CD8-positive, alpha-beta memory T cell (primary cell): ENCODE data around the gene PROC. TPM values are rescaled to one million over a fixed set of nuclear protein-coding genes. Genes with fewer than 3 reads are reported as not detected.

Source experiments
- CTCF ChIA-PET: fragments of 350-600 bp; sonication (Branson Sonifier 250); formaldehyde crosslinking; loops from one replicate; lab custom pipeline; 2021; ENCODE audit warnings: antibody characterized with exemption; lab: Charles Lee
- POLR2A ChIA-PET: fragments of 350-600 bp; sonication (Branson Sonifier 250); formaldehyde crosslinking; loops from one replicate; lab custom pipeline; 2021; ENCODE audit warnings: antibody characterized with exemption; lab: Charles Lee
- DNase-seq, 5 donors: peaks; one replicate each; pipeline versions ENCODE4 v3.0.0 to v3.0.0-alpha.2; 2020 to 2022; ENCODE audit warnings: mixed read lengths in 1 of 5
- H3K27ac ChIP-seq: one replicate; pipeline ENCODE4 v1.7.0; 2013; ENCODE audit warnings: low read depth, mild to moderate bottlenecking, low read length, moderate library complexity
- H3K27me3 ChIP-seq: 2 replicates; pipeline ENCODE4 v1.7.0; 2013; ENCODE audit warnings: low read length, mild to moderate bottlenecking; ENCODE audit not compliant: insufficient read depth, poor library complexity, severe bottlenecking
- H3K36me3 ChIP-seq: 2 replicates; pipeline ENCODE4 v1.7.0; 2013; ENCODE audit warnings: mild to moderate bottlenecking, low read length, moderate library complexity; ENCODE audit not compliant: insufficient read depth
- H3K4me1 ChIP-seq: 2 replicates; pipeline ENCODE4 v1.7.0; 2013; ENCODE audit warnings: mild to moderate bottlenecking, low read length, moderate library complexity; ENCODE audit not compliant: insufficient read depth
- H3K4me3 ChIP-seq: 2 replicates; pipeline ENCODE4 v1.7.0; 2013; ENCODE audit warnings: mild to moderate bottlenecking, low read length
- H3K9me3 ChIP-seq: 2 replicates; pipeline ENCODE4 v1.7.0; 2013; ENCODE audit warnings: mild to moderate bottlenecking, low read length
- H3K27ac Mint-ChIP-seq, 8 donors: one replicate each; pipeline ENCODE4 v1.8.0; 2020 to 2021; ENCODE audit warnings: mixed read lengths in 8 of 8, mild to moderate bottlenecking in 6 of 8, inconsistent platforms in 3 of 8, moderate library complexity in 3 of 8
- H3K27me3 Mint-ChIP-seq, 2 donors: one replicate each; pipeline ENCODE4 v1.8.0; 2020 to 2021; ENCODE audit warnings: mixed read lengths in 2 of 2, mild to moderate bottlenecking in 1 of 2, moderate library complexity in 1 of 2
- H3K36me3 Mint-ChIP-seq, 3 donors: one replicate each; pipeline ENCODE4 v1.8.0; 2020 to 2021; ENCODE audit warnings: mixed read lengths in 3 of 3, inconsistent platforms in 1 of 3, mild to moderate bottlenecking in 1 of 3
- H3K4me1 Mint-ChIP-seq, 3 donors: one replicate each; pipeline ENCODE4 v1.8.0; 2020 to 2021; ENCODE audit warnings: mixed read lengths in 3 of 3, inconsistent platforms in 1 of 3, mild to moderate bottlenecking in 1 of 3
- H3K4me3 Mint-ChIP-seq, 7 donors: one replicate each; pipeline ENCODE4 v1.8.0; 2020 to 2021; ENCODE audit warnings: mixed read lengths in 7 of 7, mild to moderate bottlenecking in 6 of 7, moderate library complexity in 4 of 7, inconsistent platforms in 2 of 7
- H3K9me3 Mint-ChIP-seq, 5 donors: one replicate each; pipeline ENCODE4 v1.8.0; 2020 to 2022; ENCODE audit warnings: mixed read lengths in 5 of 5, mild to moderate bottlenecking in 3 of 5, moderate library complexity in 2 of 5, inconsistent platforms in 1 of 5
- polyA plus RNA-seq: library from polyadenylated mRNA; unstranded; fragments of 300-500 nt; fragmentation: Illumina TruSeq; gene quantifications from one replicate; pipeline ENCODE4 v1.2.3, GENCODE V29; 2021
- total RNA-seq, 2 experiments: library from RNA; stranded (reverse); gene quantifications; one replicate each; pipeline ENCODE4 v1.2.3, GENCODE V29; 2021

PROC gene
- total and polyA plus RNA-seq, 3 experiments from 2014 or later = 0.13 TPM; not detected in 2

GRCh38 chr2:127423880-127424279 is 5.7 kb downstream of the PROC start:
- no peaks in the 10 kb centered on the region for H3K36me3 ChIP-seq
- ChIA-PET CTCF (interaction anchor here (1.0 to 2.2 kb wide), 2 partner anchors 8 to 10 kb away, joined by 3 to 8 read pairs; no protein-coding TSS in a partner anchor), POLR2A (no interaction called here)
- peaks cover 7 to 19% (median 8%) of the 10 kb centered on the region in 3 donors for H3K4me1 Mint-ChIP-seq
- H3K27ac ChIP-seq = no peak overlapping the region
- H3K27me3 Mint-ChIP-seq = peaks cover 20 to 52% of the 10 kb centered on the region in 2 donors
- DNase-seq = no peak
- H3K4me3 Mint-ChIP-seq = peak overlapping the region in 6 of 7 donors; percentile 4 to 49 (median 26)
- peaks cover 0 to 2% (median 0%) of the 10 kb centered on the region in 3 donors for H3K36me3 Mint-ChIP-seq
- no peaks in the 10 kb centered on the region for H3K27me3 ChIP-seq
- no peak overlapping the region for H3K27ac Mint-ChIP-seq
- no peaks in the 10 kb centered on the region for H3K9me3 ChIP-seq
- no peaks in the 10 kb centered on the region for H3K9me3 Mint-ChIP-seq
- peaks cover 4% of the 10 kb centered on the region for H3K4me1 ChIP-seq
- H3K4me3 ChIP-seq = no peak overlapping the region

- peaks cover 4% of the 10 kb centered on the region for H3K4me1 ChIP-seq
- H3K27ac Mint-ChIP-seq = peak overlapping the region in 2 of 8 donors; percentile 56 to 66
- H3K27me3 Mint-ChIP-seq = peaks cover 20 to 52% of the 10 kb centered on the region in 2 donors
- ChIA-PET CTCF (interaction anchor here (1.0 to 2.2 kb wide), 2 partner anchors 9 to 11 kb away, joined by 3 to 8 read pairs; no protein-coding TSS in a partner anchor), POLR2A (no interaction called here)
- H3K9me3 ChIP-seq = no peaks in the 10 kb centered on the region
- H3K4me1 Mint-ChIP-seq = peaks cover 7 to 19% (median 8%) of the 10 kb centered on the region in 3 donors
- H3K27me3 ChIP-seq = no peaks in the 10 kb centered on the region
- no peaks in the 10 kb centered on the region for H3K36me3 ChIP-seq
- H3K4me3 Mint-ChIP-seq = no peak overlapping the region
- no peak overlapping the region for H3K27ac ChIP-seq
- no peak for DNase-seq
- H3K36me3 Mint-ChIP-seq = peaks cover 0 to 2% (median 0%) of the 10 kb centered on the region in 3 donors
- no peak overlapping the region for H3K4me3 ChIP-seq
- no peaks in the 10 kb centered on the region for H3K9me3 Mint-ChIP-seq
These were observed 6.6 kb downstream of the PROC start for GRCh38 chr2:127424598-127425520.

DNA sequence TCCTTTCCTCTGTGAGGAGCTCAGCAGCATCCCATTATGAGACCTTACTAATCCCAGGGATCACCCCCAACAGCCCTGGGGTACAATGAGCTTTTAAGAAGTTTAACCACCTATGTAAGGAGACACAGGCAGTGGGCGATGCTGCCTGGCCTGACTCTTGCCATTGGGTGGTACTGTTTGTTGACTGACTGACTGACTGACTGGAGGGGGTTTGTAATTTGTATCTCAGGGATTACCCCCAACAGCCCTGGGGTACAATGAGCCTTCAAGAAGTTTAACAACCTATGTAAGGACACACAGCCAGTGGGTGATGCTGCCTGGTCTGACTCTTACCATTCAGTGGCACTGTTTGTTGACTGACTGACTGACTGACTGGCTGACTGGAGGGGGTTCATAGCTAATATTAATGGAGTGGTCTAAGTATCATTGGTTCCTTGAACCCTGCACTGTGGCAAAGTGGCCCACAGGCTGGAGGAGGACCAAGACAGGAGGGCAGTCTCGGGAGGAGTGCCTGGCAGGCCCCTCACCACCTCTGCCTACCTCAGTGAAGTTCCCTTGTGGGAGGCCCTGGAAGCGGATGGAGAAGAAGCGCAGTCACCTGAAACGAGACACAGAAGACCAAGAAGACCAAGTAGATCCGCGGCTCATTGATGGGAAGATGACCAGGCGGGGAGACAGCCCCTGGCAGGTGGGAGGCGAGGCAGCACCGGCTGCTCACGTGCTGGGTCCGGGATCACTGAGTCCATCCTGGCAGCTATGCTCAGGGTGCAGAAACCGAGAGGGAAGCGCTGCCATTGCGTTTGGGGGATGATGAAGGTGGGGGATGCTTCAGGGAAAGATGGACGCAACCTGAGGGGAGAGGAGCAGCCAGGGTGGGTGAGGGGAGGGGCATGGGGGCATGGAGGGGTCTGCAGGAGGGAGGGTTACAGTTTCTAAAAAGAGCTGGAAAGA is 7.6 kb downstream of the PROC start:
- ChIA-PET CTCF (interaction anchor here (2.2 kb wide), 1 partner anchor 10 kb away, joined by 8 read pairs; no protein-coding TSS in a partner anchor), POLR2A (no interaction called here)
- no peak for DNase-seq
- Mint-ChIP-seq H3K4me3 (no peak overlapping the region), H3K36me3 (peaks cover 0 to 2% (median 0%) of the 10 kb centered on the region in 3 donors), H3K27ac (peak overlapping the region in 2 of 8 donors; percentile 29 to 76), H3K9me3 (no peaks in the 10 kb centered on the region), H3K27me3 (peaks cover 20 to 45% of the 10 kb centered on the region in 2 donors), H3K4me1 (peaks cover 7 to 19% (median 8%) of the 10 kb centered on the region in 3 donors)
- Histone ChIP-seq H3K27me3 (no peaks in the 10 kb centered on the region), H3K9me3 (no peaks in the 10 kb centered on the region), H3K36me3 (no peaks in the 10 kb centered on the region), H3K4me3 (no peak overlapping the region), H3K4me1 (peaks cover 4% of the 10 kb centered on the region), H3K27ac (no peak overlapping the region)

- no peaks in the 10 kb centered on the region for H3K27me3 ChIP-seq
- H3K27ac ChIP-seq = no peak overlapping the region
- Mint-ChIP-seq H3K9me3 (no peaks in the 10 kb centered on the region), H3K27me3 (peaks cover 15 to 36% of the 10 kb centered on the region in 2 donors), H3K4me1 (peaks cover 7 to 19% (median 8%) of the 10 kb centered on the region in 3 donors), H3K36me3 (peaks cover 0 to 2% (median 0%) of the 10 kb centered on the region in 3 donors), H3K27ac (no peak overlapping the region), H3K4me3 (no peak overlapping the region)
- H3K36me3 ChIP-seq = no peaks in the 10 kb centered on the region
- POLR2A ChIA-PET = no interaction called here
- CTCF ChIA-PET = no interaction called here
- H3K4me3 ChIP-seq = no peak overlapping the region
- H3K9me3 ChIP-seq = no peaks in the 10 kb centered on the region
- H3K4me1 ChIP-seq = peaks cover 4% of the 10 kb centered on the region
- DNase-seq = no peak
These were observed 8.5 kb downstream of the PROC start for GRCh38 chr2:127426501-127427354.

GRCh38 chr2:127427376-127428056 is 9.3 kb downstream of the PROC start:
- Mint-ChIP-seq H3K9me3 (no peaks in the 10 kb centered on the region), H3K27ac (no peak overlapping the region), H3K4me1 (peaks cover 7 to 14% (median 8%) of the 10 kb centered on the region in 3 donors), H3K36me3 (peaks cover 0 to 2% (median 0%) of the 10 kb centered on the region in 3 donors), H3K27me3 (peaks cover 10 to 29% of the 10 kb centered on the region in 2 donors), H3K4me3 (no peak overlapping the region)
- DNase-seq = no peak
- Histone ChIP-seq H3K4me1 (peaks cover 4% of the 10 kb centered on the region), H3K27me3 (no peaks in the 10 kb centered on the region), H3K4me3 (no peak overlapping the region), H3K27ac (no peak overlapping the region), H3K9me3 (no peaks in the 10 kb centered on the region), H3K36me3 (no peaks in the 10 kb centered on the region)
- ChIA-PET CTCF (no interaction called here), POLR2A (no interaction called here)

DNA sequence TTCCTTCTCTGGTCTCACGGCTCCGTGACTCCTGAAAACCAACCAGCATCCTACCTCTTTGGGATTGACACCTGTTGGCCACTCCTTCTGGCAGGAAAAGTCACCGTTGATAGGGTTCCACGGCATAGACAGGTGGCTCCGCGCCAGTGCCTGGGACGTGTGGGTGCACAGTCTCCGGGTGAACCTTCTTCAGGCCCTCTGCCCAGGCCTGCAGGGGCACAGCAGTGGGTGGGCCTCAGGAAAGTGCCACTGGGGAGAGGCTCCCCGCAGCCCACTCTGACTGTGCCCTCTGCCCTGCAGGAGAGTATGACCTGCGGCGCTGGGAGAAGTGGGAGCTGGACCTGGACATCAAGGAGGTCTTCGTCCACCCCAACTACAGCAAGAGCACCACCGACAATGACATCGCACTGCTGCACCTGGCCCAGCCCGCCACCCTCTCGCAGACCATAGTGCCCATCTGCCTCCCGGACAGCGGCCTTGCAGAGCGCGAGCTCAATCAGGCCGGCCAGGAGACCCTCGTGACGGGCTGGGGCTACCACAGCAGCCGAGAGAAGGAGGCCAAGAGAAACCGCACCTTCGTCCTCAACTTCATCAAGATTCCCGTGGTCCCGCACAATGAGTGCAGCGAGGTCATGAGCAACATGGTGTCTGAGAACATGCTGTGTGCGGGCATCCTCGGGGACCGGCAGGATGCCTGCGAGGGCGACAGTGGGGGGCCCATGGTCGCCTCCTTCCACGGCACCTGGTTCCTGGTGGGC is 10.0 kb downstream of the PROC start:
- no peak for DNase-seq
- H3K4me1 ChIP-seq = peaks cover 4% of the 10 kb centered on the region
- Mint-ChIP-seq H3K36me3 (peaks cover 0 to 2% (median 0%) of the 10 kb centered on the region in 3 donors), H3K27ac (no peak overlapping the region), H3K9me3 (no peaks in the 10 kb centered on the region), H3K4me1 (peaks cover 7 to 9% (median 8%) of the 10 kb centered on the region in 3 donors), H3K4me3 (no peak overlapping the region), H3K27me3 (peaks cover 10 to 25% of the 10 kb centered on the region in 2 donors)
- H3K9me3 ChIP-seq = no peaks in the 10 kb centered on the region
- ChIA-PET POLR2A (no interaction called here), CTCF (no interaction called here)
- H3K27ac ChIP-seq = no peak overlapping the region
- no peak overlapping the region for H3K4me3 ChIP-seq
- H3K27me3 ChIP-seq = no peaks in the 10 kb centered on the region
- H3K36me3 ChIP-seq = no peaks in the 10 kb centered on the region
